Activated T-cell treated with anti-CD3 and anti-CD28 coated beads, Interleukin-2, amount 50 U/mL, for 72 hours (primary cell): ENCODE measurements around the gene CITED4. TPM values are rescaled to one million over a fixed set of nuclear protein-coding genes. Genes with fewer than 3 reads are reported as not detected.

Source experiments
- ATAC-seq, 2 donors: fragments of 150-1000 bp; cut with Tn5 transposase; replicated peaks in 1 of 2; 2 replicates each; pipeline ENCODE4 v1.10.0; 2021; ENCODE audit warnings: moderate library complexity in 2 of 2, mild to moderate bottlenecking in 1 of 2
- DNase-seq, 2 donors: peaks; one replicate each; pipeline ENCODE4 v3.0.0; 2021 to 2022; ENCODE audit warnings: mixed read lengths in 1 of 2
- H3K27ac Mint-ChIP-seq: one replicate; pipeline ENCODE4 v1.8.0; 2022; ENCODE audit warnings: mild to moderate bottlenecking, moderate library complexity, mixed read lengths
- H3K27me3 Mint-ChIP-seq: one replicate; pipeline ENCODE4 v1.8.0; 2022; ENCODE audit warnings: low read depth, mixed read lengths
- H3K36me3 Mint-ChIP-seq, 2 donors: one replicate each; pipeline ENCODE4 v1.8.0; 2022; ENCODE audit warnings: mixed read lengths in 2 of 2, mild to moderate bottlenecking in 1 of 2; ENCODE audit not compliant: insufficient read depth in 2 of 2
- H3K4me1 Mint-ChIP-seq: one replicate; pipeline ENCODE4 v1.8.0; 2022; ENCODE audit warnings: low read depth, mixed read lengths
- H3K4me3 Mint-ChIP-seq, 2 donors: one replicate each; pipeline ENCODE4 v1.8.0; 2022; ENCODE audit warnings: mild to moderate bottlenecking in 2 of 2, mixed read lengths in 2 of 2, moderate library complexity in 2 of 2
- H3K9me3 Mint-ChIP-seq, 2 donors: one replicate each; pipeline ENCODE4 v1.8.0; 2022; ENCODE audit warnings: mixed read lengths in 2 of 2
- total RNA-seq, 2 donors: library from RNA; stranded (reverse); gene quantifications; one replicate each; pipeline ENCODE4 v1.2.3, GENCODE V29; 2022

Gene CITED4
- total RNA-seq, 2 donors from 2014 or later: 1.9 to 2.1 TPM

DNA sequence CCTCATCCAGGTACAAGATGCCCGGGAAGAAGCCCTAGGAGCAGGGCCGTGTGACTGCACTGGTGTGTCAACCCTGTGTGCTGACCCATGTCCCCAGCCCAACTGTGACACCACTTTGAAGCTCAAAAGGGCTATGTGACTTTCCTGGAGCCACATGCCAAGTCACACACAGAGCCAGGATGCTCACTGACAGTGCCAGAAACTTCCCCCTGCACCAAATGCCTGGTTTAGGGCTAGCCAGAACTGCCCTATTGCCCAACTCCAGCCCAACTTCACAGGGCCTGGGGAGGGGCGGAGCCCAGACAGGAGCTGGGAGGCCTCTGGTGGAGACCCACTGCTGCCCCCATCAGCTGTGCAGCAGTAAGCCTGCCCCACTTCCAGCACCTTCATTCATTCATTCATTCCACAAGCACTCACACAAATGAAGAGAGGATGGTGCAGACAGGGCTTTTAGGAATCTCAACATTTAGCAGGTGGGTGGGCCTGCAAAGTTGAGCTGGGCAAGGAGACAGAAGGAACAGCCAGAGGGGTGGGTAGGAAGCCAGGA, 41.8 kb downstream of the CITED4 start:
- Mint-ChIP-seq H3K4me3 (no peak overlapping the region), H3K27ac (no peak overlapping the region)
- no peak for DNase-seq

DNA sequence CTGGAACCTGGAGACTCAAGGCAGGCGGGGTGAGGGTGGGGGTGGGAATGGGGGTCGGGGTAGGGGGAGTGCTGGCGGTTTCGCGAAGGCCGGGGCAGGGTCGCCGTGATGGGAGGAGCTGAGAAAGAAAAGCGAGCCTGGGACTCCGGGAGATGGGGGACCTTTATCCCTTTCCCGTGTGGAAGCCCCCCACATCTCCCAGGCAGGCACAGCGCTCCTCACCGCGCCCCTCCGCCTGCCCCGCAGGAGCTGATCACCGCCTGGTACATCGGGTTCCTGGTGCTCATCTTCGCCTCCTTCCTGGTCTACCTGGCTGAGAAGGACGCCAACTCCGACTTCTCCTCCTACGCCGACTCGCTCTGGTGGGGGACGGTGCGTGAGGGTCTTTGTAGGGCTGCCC, 43.1 kb downstream of the CITED4 start:
- H3K27me3 Mint-ChIP-seq: no peaks in the 10 kb centered on the region
- peak overlapping the region; percentile 30 to 81 for H3K4me3 Mint-ChIP-seq
- ATAC-seq: no peak
- H3K9me3 Mint-ChIP-seq: no peaks in the 10 kb centered on the region
- H3K4me1 Mint-ChIP-seq: peaks cover 11% of the 10 kb centered on the region
- no peak overlapping the region for H3K27ac Mint-ChIP-seq
- H3K36me3 Mint-ChIP-seq: no peaks in the 10 kb centered on the region
- DNase-seq: no peak

More for the DNA sequence above, 41.8 kb downstream of the CITED4 start:
- Mint-ChIP-seq H3K9me3 (no peaks in the 10 kb centered on the region), H3K4me1 (peaks cover 17% of the 10 kb centered on the region), H3K27me3 (no peaks in the 10 kb centered on the region), H3K36me3 (no peaks in the 10 kb centered on the region)
- ATAC-seq: no peak

DNA sequence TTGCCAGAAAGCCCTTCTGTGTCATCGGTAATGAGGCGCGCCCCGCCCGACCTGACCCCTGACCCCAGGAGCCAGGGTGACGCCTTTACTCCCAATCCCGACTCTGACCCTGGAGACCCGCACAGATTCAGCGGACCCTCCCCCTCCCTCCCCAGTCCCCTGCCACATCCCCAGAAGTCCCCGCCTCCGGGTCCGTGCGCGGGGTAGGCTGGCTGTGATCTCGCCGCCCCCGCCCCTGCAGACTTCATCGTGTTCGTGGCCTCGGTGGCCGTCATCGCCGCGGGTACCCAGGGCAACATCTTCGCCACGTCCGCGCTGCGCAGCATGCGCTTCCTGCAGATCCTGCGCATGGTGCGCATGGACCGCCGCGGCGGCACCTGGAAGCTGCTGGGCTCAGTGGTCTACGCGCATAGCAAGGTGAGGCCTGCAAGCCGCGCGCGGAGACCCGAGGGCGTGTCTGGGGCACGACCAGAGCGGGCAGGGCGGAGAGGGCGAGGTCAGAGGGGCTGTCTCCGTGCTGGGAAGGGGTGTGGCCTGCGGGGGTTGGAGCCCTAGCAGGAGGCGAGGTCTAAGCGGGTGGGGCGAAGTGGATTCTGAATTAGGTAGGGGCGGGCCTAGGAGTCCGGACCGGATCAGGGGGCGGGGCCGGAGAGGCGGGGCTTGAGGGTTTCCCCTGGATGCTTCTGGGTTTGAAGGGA, 43.8 kb downstream of the CITED4 start:
- Mint-ChIP-seq H3K27ac (no peak overlapping the region), H3K4me1 (peaks cover 11% of the 10 kb centered on the region), H3K9me3 (no peaks in the 10 kb centered on the region), H3K27me3 (no peaks in the 10 kb centered on the region), H3K4me3 (peak overlapping the region; percentile 80 to 81), H3K36me3 (no peaks in the 10 kb centered on the region)
- peak; percentile 92 for DNase-seq
- peak; percentile 97 to 98 for ATAC-seq

DNA sequence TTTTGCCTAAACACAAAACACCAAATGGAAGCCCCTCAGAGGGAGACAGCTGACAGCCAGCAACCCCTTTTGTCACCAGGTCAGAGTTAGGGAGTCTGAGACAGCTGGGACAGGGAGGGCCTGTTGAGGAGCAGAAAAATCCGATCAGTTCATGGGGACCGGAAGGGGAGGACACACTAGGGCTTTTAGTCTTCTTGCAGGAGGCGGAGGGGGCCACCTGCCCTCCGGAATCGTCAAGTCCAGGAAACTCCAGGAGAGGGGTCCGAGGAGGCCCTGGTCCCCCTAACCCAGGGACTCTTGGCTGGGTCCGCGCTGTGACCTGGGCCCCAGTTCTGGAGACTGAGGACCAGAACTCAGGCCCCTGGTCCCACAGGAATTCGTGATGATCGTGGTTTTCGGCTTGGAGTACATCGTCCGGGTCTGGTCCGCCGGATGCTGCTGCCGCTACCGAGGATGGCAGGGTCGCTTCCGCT, 44.3 kb downstream of the CITED4 start:
- H3K4me1 Mint-ChIP-seq: peaks cover 11% of the 10 kb centered on the region
- no peak for ATAC-seq
- H3K27ac Mint-ChIP-seq: no peak overlapping the region

DNA sequence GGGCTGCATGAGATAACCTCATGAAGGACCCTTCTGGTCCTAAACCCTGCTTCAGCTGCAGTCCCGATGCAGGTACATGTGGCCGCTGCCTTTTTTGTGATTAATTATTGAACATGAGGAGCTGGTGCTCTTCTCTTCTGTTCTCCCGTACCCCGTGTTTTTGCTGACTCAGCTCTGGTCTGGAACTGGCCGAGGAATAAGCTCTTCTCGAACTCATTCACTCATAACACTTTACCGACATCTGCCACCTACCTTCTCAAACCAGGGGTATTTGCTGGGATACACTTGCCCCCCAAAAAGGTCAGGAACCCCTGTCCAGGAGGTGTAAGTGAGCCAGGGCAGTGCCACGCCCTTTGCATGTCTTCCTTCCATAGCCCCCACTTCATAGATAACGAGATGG, 46.7 kb downstream of the CITED4 start:
- Mint-ChIP-seq H3K4me1 (peaks cover 13% of the 10 kb centered on the region), H3K36me3 (no peaks in the 10 kb centered on the region), H3K4me3 (no peak overlapping the region), H3K27me3 (no peaks in the 10 kb centered on the region), H3K9me3 (no peaks in the 10 kb centered on the region), H3K27ac (no peak overlapping the region)
- ATAC-seq (no peak), DNase-seq (no peak)

More for the DNA sequence above, 44.3 kb downstream of the CITED4 start:
- Mint-ChIP-seq H3K4me3 (peak overlapping the region; percentile 80 to 81), H3K36me3 (no peaks in the 10 kb centered on the region), H3K27me3 (no peaks in the 10 kb centered on the region), H3K9me3 (no peaks in the 10 kb centered on the region)
- no peak for DNase-seq

Other genes starting within 250 kb of the CITED4 start
- gene RIMS3, start 196.7 kb downstream of the CITED4 start, total RNA-seq: 1 to 10 TPM; 8.8 to 9.3 TPM
- 10 to 100 TPM; 64.0 to 74.3 TPM for gene NFYC, start 170.7 kb downstream of the CITED4 start, total RNA-seq
- gene KCNQ4, start 78.6 kb downstream of the CITED4 start, total RNA-seq: under 1 TPM; 0.58 to 0.60 TPM
- 10 to 100 TPM; 47.9 to 49.6 TPM for gene CTPS1, start 117.3 kb upstream of the CITED4 start, total RNA-seq
- under 1 TPM; 0.35 to 0.53 TPM for gene SLFNL1, start 159.4 kb upstream of the CITED4 start, total RNA-seq